Adipose tissue (tissue), 3 donors: Measurements from ENCODE around the gene PDLIM1. TPM values are rescaled to one million over a fixed set of nuclear protein-coding genes. Genes with fewer than 3 reads are reported as not detected.

Experiments used
- H3K27ac ChIP-seq: one replicate; pipeline ENCODE4 v1.5.1; 2013; ENCODE audit warnings: low read depth, low read length
- WGBS, 3 donors: extraction: QIAGEN DNeasy Blood & Tissue Kit; methylation state at CpG; one replicate each; pipeline ENCODE4 v1.1.7; 2013; 5-methylcytosine and 5-hydroxymethylcytosine counted together
- polyA plus RNA-seq, 3 donors: library from polyadenylated mRNA; stranded (reverse); fragments of 200-250 nt; gene quantifications; one replicate each; pipeline ENCODE4 v1.2.3, GENCODE V29; 2013
- donor health status: healthy with polysubstance abuse.
- donor health status: Bipolar disorder and iron deficiency.
- donor health status: healthy.

PDLIM1 gene
- 100 to 1,000 TPM in 2 of 3 donors, 10 to 100 TPM in 1; 70.4 to 239 (median 228) TPM for polyA plus RNA-seq

GRCh38 chr10:95290461-95291364 lies at the start of gene PDLIM1:
PDLIM1 (minus strand) TSS chr10:95291003; CDS start chr10:95290915, 88 bp downstream.
- 0 to 1% (median 1%) methylated on average over 77 to 118 of the region's 119 CpGs for WGBS, 3 donors
- H3K27ac ChIP-seq = peak within 1 kb of the TSS; percentile 38

- no peak overlapping the region for H3K27ac ChIP-seq
- WGBS, 3 donors = 97 to 100% (median 97%) methylated on average over 1 of the region's 1 CpG
Measured at GRCh38 chr10:95339863-95340262, 49.1 kb upstream of the PDLIM1 start.

- 86 to 88% (median 88%) methylated on average over 10 of the region's 10 CpGs for WGBS, 3 donors
Measured at GRCh38 chr10:95337423-95338160, 46.8 kb upstream of the PDLIM1 start.

GRCh38 chr10:95336702-95337101 lies 45.9 kb upstream of the PDLIM1 start:
- WGBS, 3 donors = 92 to 96% (median 95%) methylated on average over 9 of the region's 9 CpGs
- no peak overlapping the region for H3K27ac ChIP-seq

More at GRCh38 chr10:95337423-95338160, 46.8 kb upstream of the PDLIM1 start:
- no peak overlapping the region for H3K27ac ChIP-seq

GRCh38 chr10:95335933-95336699 lies 45.3 kb upstream of the PDLIM1 start:
- H3K27ac ChIP-seq = no peak overlapping the region
- 93 to 97% (median 94%) methylated on average over 19 of the region's 19 CpGs for WGBS, 3 donors

GRCh38 chr10:95334805-95335144 lies 44.0 kb upstream of the PDLIM1 start:
- WGBS, 3 donors = 72 to 85% (median 80%) methylated on average over 3 of the region's 3 CpGs
- no peak overlapping the region for H3K27ac ChIP-seq

GRCh38 chr10:95333997-95334804 lies 43.4 kb upstream of the PDLIM1 start:
- WGBS, 3 donors = 51 to 74% (median 52%) methylated on average over 12 of the region's 12 CpGs
- H3K27ac ChIP-seq = no peak overlapping the region

- H3K27ac ChIP-seq = no peak overlapping the region
- 92 to 99% (median 97%) methylated on average over 4 of the region's 4 CpGs for WGBS, 3 donors
Measured at GRCh38 chr10:95332666-95333249, 42.0 kb upstream of the PDLIM1 start.

- no peak overlapping the region for H3K27ac ChIP-seq
- WGBS, 3 donors = 88 to 91% (median 89%) methylated on average over 3 of the region's 3 CpGs
Measured at GRCh38 chr10:95331596-95332130, 40.9 kb upstream of the PDLIM1 start.

GRCh38 chr10:95330966-95331453 lies 40.2 kb upstream of the PDLIM1 start:
- WGBS, 3 donors = 77 to 100% (median 81%) methylated on average over 1 of the region's 1 CpG
- H3K27ac ChIP-seq = no peak overlapping the region

GRCh38 chr10:95329296-95329695 lies 38.5 kb upstream of the PDLIM1 start:
- 86 to 91% (median 91%) methylated on average over 9 of the region's 9 CpGs for WGBS, 3 donors

GRCh38 chr10:95328013-95328412 lies 37.2 kb upstream of the PDLIM1 start:
- WGBS, 3 donors = 76 to 87% (median 84%) methylated on average over 3 of the region's 3 CpGs
- H3K27ac ChIP-seq = no peak overlapping the region

More at GRCh38 chr10:95329296-95329695, 38.5 kb upstream of the PDLIM1 start:
- H3K27ac ChIP-seq = no peak overlapping the region

GRCh38 chr10:95327367-95327766 lies 36.6 kb upstream of the PDLIM1 start:
- no peak overlapping the region for H3K27ac ChIP-seq
- 60 to 69% (median 61%) methylated on average over 5 of the region's 5 CpGs for WGBS, 3 donors

- 94 to 98% (median 95%) methylated on average over 2 of the region's 2 CpGs for WGBS, 3 donors
Measured at GRCh38 chr10:95326396-95326795, 35.6 kb upstream of the PDLIM1 start.

GRCh38 chr10:95325863-95326262 lies 35.1 kb upstream of the PDLIM1 start:
- no peak overlapping the region for H3K27ac ChIP-seq

More at GRCh38 chr10:95326396-95326795, 35.6 kb upstream of the PDLIM1 start:
- no peak overlapping the region for H3K27ac ChIP-seq

GRCh38 chr10:95324436-95325268 lies 33.8 kb upstream of the PDLIM1 start:
- 87 to 90% (median 90%) methylated on average over 11 of the region's 11 CpGs for WGBS, 3 donors
- H3K27ac ChIP-seq = no peak overlapping the region

More at GRCh38 chr10:95325863-95326262, 35.1 kb upstream of the PDLIM1 start:
- WGBS, 3 donors = 69 to 80% (median 76%) methylated on average over 2 of the region's 2 CpGs
